HepG2 (cell line): ENCODE measurements around the gene SLC6A5. TPM values are rescaled to one million over a fixed set of nuclear protein-coding genes. Genes with fewer than 3 reads are reported as not detected.

Experiments
- ATF2 ChIP-seq: sonication (generic); formaldehyde crosslinking; IDR thresholded peaks from 2 replicates; pipeline ENCODE4 v1.4.0; 2020; ENCODE audit warnings: missing genetic modification reagents
- CCDC6 ChIP-seq: sonication (generic); formaldehyde crosslinking; IDR thresholded peaks from 2 replicates; pipeline ENCODE4 v1.8.1; 2022; ENCODE audit warnings: mild to moderate bottlenecking, missing genetic modification reagents, moderate library complexity
- EP300 ChIP-seq, 3 experiments: sonication (generic) in 1 of 3; formaldehyde crosslinking in 1 of 3; IDR thresholded peaks; 2 replicates each; pipeline versions ENCODE4 v1.5.1 to v1.6.1; 2011 to 2020; ENCODE audit warnings: low read depth in 2 of 3, low read length in 2 of 3, borderline replicate concordance in 1 of 3, improper control_type of control experiment in 1 of 3, mild to moderate bottlenecking in 1 of 3, missing genetic modification reagents in 1 of 3, moderate library complexity in 1 of 3
- GATAD1 ChIP-seq: IDR thresholded peaks from 2 replicates; pipeline ENCODE4 v1.6.1; 2016; ENCODE audit warnings: missing genetic modification reagents, missing compliant biosample characterization
- IRF1 ChIP-seq: sonication (generic); formaldehyde crosslinking; IDR thresholded peaks from 2 replicates; pipeline ENCODE4 v1.4.0; 2020; ENCODE audit warnings: low read depth, mild to moderate bottlenecking, missing genetic modification reagents
- MEF2D ChIP-seq: sonication (generic); formaldehyde crosslinking; IDR thresholded peaks from 2 replicates; pipeline ENCODE4 v1.5.1; 2020; ENCODE audit warnings: mild to moderate bottlenecking, missing genetic modification reagents
- THYN1 ChIP-seq: sonication (generic); formaldehyde crosslinking; IDR thresholded peaks from 2 replicates; pipeline ENCODE4 v1.8.1; 2023; ENCODE audit warnings: low read depth, mild to moderate bottlenecking, moderate library complexity, missing genetic modification reagents, borderline replicate concordance
- ZBED4 ChIP-seq: sonication (generic); formaldehyde crosslinking; IDR thresholded peaks from 2 replicates; pipeline ENCODE4 v1.4.0; 2020; ENCODE audit warnings: missing genetic modification reagents, borderline replicate concordance
- ZNF274 ChIP-seq: sonication (generic); formaldehyde crosslinking; IDR thresholded peaks from 2 replicates; pipeline ENCODE4 v1.5.1; 2020; ENCODE audit warnings: mild to moderate bottlenecking, missing genetic modification reagents
- ZNF350 ChIP-seq: sonication (generic); formaldehyde crosslinking; IDR thresholded peaks from 2 replicates; pipeline ENCODE4 v1.4.0; 2020; ENCODE audit warnings: mild to moderate bottlenecking, low read depth, missing genetic modification reagents, borderline replicate concordance
- ZNF709 ChIP-seq: sonication (generic); formaldehyde crosslinking; IDR thresholded peaks from 2 replicates; pipeline ENCODE4 v1.5.0; 2020; ENCODE audit warnings: mild to moderate bottlenecking, missing genetic modification reagents
- ZNF720 ChIP-seq: sonication (generic); formaldehyde crosslinking; IDR thresholded peaks from 2 replicates; pipeline ENCODE4 v1.4.0; 2020; ENCODE audit warnings: missing genetic modification reagents
- polyA plus RNA-seq, 8 experiments: library from polyadenylated mRNA; depleted of rRNA in 3 of 8; stranded (reverse) in 7 of 8; unstranded in 1 of 8; fragments of >200 nt; fragmentation: Illumina TruSeq in 4 of 8; extraction: Trizol in 4 of 8; gene quantifications; 2 replicates each; pipeline versions ENCODE4 v1.2.1 to v1.2.3, GENCODE V29; 2011 to 2016; ENCODE audit warnings: low read depth in 4 of 8, missing spikeins in 1 of 8, mixed read lengths in 1 of 8; ENCODE audit not compliant: insufficient read depth in 1 of 8
- total RNA-seq, 5 experiments: library from RNA; depleted of rRNA; stranded (reverse); fragments of >200 nt; fragmentation: Illumina TruSeq; extraction: Trizol; gene quantifications; 2 replicates each; pipeline ENCODE4 v1.2.3, GENCODE V29; 2016; ENCODE audit warnings: low read depth in 1 of 5
- TF ChIP-seq, protein P1 (sequence below): IDR thresholded peaks from 2 replicates; pipeline ENCODE4 v1.6.1; 2016
- TF ChIP-seq, protein P2 (sequence below): sonication (generic); formaldehyde crosslinking; IDR thresholded peaks from 2 replicates; pipeline ENCODE4 v1.5.0; 2020; ENCODE audit warnings: mild to moderate bottlenecking, missing genetic modification reagents
- TF ChIP-seq, protein P3 (sequence below): sonication (generic); formaldehyde crosslinking; IDR thresholded peaks from 2 replicates; pipeline ENCODE4 v1.5.1; 2020; ENCODE audit warnings: mild to moderate bottlenecking, missing genetic modification reagents, borderline replicate concordance

Gene SLC6A5
- total and polyA plus RNA-seq, 2 of the 13 experiments (the other 11 are each of a cell fraction or from before 2014, with no cell fraction given), result not detected

DNA sequence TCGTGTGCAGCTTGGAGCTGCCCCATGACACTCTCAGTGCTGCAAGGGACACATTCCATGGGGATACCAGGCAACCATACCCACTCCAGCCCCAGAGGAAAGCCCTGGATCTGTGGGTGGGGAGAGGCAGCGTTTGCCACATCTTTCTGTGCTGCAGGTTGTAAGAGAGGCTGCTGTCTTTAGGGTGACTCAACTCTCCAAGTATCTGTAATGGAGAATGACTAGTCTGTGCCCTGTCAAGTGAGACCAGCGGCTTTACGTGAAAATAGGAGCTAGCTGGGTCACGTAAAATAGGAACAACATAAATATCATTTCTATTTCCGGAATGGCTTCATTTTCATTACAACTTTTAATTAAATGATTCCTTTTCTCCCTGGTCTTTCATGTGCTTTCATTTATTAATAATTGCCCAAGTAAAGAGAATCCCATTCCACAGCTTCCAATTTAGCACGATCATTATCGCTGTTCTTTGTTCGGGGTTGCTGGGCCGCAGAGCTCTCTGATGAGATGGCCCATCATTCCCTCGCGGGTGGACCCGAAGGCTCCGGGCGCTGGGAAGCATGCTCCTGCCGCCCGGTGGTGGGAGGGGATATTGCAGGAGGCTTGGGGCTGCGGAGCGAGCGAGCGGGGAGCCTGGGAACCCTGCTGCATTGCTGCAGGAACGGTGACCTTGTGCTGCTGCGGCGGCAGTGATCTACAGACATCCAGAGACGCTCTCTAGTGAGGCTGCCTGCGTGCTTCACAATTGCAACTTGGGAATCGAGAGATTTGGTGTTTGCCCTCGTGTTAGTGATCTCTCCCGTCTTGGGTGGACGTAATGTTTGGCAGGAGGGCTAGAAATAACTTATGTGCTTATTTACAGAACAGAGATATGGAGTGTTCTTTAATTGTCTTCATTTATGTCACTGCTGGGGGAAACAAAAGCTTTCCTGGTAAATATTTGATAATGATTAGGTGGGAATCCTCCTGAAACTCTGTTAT is 10.6 kb downstream of the SLC6A5 start (continued):
- TF ChIP-seq ATF2 (CRISPR knock-in tag), result no peak
- peak; percentile 57; the same call in 1 of the 2 replicates for TF ChIP-seq CCDC6 (CRISPR knock-in tag)
- TF ChIP-seq EP300 (IDR thresholded peaks at IDR 0.05; ENCODE audit: low read depth in 2 of 2, low read length in 2 of 2), result 0 out of 4 replicates have a peak, but pooled peaks of 1 of the 2 experiments have one; percentile 25
- TF ChIP-seq EP300 (CRISPR knock-in tag; IDR thresholded peaks at IDR 0.05; ENCODE audit: borderline replicate concordance), result no peak
- TF ChIP-seq, protein P1, sequence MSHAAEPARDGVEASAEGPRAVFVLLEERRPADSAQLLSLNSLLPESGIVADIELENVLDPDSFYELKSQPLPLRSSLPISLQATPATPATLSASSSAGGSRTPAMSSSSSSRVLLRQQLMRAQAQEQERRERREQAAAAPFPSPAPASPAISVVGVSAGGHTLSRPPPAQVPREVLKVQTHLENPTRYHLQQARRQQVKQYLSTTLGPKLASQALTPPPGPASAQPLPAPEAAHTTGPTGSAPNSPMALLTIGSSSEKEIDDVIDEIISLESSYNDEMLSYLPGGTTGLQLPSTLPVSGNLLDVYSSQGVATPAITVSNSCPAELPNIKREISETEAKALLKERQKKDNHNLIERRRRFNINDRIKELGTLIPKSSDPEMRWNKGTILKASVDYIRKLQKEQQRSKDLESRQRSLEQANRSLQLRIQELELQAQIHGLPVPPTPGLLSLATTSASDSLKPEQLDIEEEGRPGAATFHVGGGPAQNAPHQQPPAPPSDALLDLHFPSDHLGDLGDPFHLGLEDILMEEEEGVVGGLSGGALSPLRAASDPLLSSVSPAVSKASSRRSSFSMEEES (CRISPR knock-in tag), result 0 out of 2 replicates have a peak, but pooled peaks have one; percentile 28
- TF ChIP-seq ZNF720 (CRISPR knock-in tag), result no peak
- TF ChIP-seq, protein P2, sequence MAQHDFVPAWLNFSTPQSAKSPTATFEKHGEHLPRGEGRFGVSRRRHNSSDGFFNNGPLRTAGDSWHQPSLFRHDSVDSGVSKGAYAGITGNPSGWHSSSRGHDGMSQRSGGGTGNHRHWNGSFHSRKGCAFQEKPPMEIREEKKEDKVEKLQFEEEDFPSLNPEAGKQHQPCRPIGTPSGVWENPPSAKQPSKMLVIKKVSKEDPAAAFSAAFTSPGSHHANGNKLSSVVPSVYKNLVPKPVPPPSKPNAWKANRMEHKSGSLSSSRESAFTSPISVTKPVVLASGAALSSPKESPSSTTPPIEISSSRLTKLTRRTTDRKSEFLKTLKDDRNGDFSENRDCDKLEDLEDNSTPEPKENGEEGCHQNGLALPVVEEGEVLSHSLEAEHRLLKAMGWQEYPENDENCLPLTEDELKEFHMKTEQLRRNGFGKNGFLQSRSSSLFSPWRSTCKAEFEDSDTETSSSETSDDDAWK (CRISPR knock-in tag), result no peak
- peak; percentile 48; the same call in 1 of the 2 replicates for TF ChIP-seq GATAD1 (CRISPR knock-in tag)
- TF ChIP-seq, protein P3, sequence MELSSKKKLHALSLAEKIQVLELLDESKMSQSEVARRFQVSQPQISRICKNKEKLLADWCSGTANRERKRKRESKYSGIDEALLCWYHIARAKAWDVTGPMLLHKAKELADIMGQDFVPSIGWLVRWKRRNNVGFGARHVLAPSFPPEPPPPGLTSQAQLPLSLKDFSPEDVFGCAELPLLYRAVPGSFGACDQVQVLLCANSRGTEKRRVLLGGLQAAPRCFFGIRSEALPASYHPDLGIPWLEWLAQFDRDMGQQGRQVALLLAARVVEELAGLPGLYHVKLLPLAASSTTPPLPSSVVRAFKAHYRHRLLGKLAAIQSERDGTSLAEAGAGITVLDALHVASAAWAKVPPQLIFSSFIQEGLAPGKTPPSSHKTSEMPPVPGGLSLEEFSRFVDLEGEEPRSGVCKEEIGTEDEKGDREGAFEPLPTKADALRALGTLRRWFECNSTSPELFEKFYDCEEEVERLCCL (CRISPR knock-in tag), result no peak
- TF ChIP-seq ZNF350 (CRISPR knock-in tag), result peak; percentile 47; the same call in 1 of the 2 replicates
- no peak for TF ChIP-seq THYN1 (CRISPR knock-in tag)
- TF ChIP-seq ZBED4 (CRISPR knock-in tag), result 0 out of 2 replicates have a peak, but pooled peaks have one; percentile 45
- no peak for TF ChIP-seq ZNF274 (CRISPR knock-in tag)
- no peak for TF ChIP-seq ZNF709 (CRISPR knock-in tag)
- no peak for TF ChIP-seq IRF1 (CRISPR knock-in tag)
- 0 out of 2 replicates have a peak, but pooled peaks have one; percentile 23 for TF ChIP-seq MEF2D (CRISPR knock-in tag)
